ENCODE data around the gene SPHK2. TPM values are rescaled to one million over a fixed set of nuclear protein-coding genes. Genes with fewer than 3 reads are reported as not detected.

The SPHK2 gene
- total RNA-seq, 1 donor from 2014 or later: 137 TPM

DNA sequence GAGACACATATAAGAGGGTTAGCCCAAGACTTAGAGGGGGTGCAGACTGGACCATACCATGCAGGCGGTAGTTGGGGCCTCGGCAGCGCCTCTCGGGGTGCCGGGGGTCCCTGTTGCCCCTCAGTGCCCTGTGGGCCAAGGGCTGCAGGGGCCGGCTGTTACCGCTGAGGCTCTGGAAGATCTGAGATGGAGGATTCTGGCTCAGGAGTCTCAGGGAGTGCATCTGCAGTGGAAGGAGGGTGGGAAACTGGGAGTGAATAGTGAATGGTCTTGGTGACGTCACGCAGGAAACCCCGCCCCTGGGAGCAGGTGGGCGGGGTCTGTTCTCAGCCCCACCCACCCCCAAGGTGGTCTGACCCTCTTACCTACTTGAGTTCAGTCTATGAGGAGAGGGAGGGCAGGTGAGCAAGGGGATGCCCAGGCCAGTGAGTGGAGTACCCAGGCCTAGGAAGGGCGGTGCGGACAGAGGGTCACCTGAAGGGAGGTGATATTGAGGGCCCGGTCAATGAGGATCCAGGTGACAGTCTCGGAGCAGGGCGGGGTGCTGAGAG is 19.6 kb downstream of the SPHK2 start:
- H3K27ac Mint-ChIP-seq: peak overlapping the region; percentile 33
- TF ChIP-seq CTCF (IDR thresholded peaks at IDR 0.05; ENCODE audit: unreplicated experiment): no peak
- H3K27me3 Mint-ChIP-seq: peaks cover 16% of the 10 kb centered on the region

DNA sequence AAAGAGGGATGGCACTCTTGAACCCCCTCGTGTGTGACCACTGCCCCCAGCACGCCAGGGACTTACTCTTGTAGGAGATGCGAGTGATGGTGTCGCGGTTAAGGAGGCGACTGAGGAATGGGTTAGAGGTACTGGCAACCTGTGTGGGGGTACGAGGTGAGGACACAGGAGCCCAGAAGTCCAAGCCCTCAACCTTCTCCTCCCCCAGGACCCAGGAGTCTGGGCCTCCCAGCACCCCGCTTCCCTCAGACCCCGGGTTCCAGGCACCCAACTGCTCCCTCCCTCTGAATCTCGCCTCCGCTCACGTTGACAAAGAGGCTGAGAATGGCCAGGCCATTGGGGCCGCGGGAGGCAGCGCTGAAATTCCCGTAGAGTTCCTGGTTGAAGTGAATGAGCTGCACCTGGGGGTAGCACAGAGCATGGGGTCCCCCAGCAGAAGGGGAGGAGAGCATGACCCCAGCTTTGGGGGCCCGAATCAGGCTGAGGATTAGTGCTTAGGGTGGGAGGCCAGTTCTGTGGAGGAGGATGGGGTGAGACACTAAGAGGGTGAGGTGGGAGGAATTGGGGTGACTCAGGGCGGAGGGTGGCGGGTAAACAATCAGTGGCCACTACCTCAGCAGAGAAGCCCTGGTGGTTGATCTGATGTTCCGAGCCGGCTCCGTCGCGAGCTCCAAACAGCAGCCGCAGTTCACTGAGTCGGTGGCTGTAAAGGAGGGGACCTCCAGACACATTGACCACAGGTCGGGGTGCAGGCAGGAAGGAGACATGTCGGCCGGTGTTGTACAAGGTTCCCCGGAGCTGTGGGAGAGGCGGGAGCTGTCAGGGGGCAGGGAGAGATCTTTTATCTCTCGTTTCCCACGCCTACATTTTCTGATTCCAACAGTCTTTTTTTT is 20.4 kb downstream of the SPHK2 start:
- Mint-ChIP-seq H3K36me3 (ENCODE audit: insufficient read depth) (no peaks in the 10 kb centered on the region), H3K27ac (peak overlapping the region; percentile 91), H3K4me3 (ENCODE audit: low read depth) (no peak overlapping the region), H3K9me3 (ENCODE audit: low read depth) (no peaks in the 10 kb centered on the region), H3K4me1 (ENCODE audit: low read depth) (peaks cover 9% of the 10 kb centered on the region), H3K27me3 (peaks cover 16% of the 10 kb centered on the region)
- no peak for DNase-seq (ENCODE audit: low spot score, unreplicated experiment)
- no peak for TF ChIP-seq CTCF (IDR thresholded peaks at IDR 0.05; ENCODE audit: unreplicated experiment)

More for the DNA sequence above, 19.6 kb downstream of the SPHK2 start:
- H3K9me3 Mint-ChIP-seq (ENCODE audit: low read depth): no peaks in the 10 kb centered on the region
- peaks cover 13% of the 10 kb centered on the region for H3K4me1 Mint-ChIP-seq (ENCODE audit: low read depth)
- H3K36me3 Mint-ChIP-seq (ENCODE audit: insufficient read depth): no peaks in the 10 kb centered on the region
- DNase-seq (ENCODE audit: low spot score, unreplicated experiment): no peak
- no peak overlapping the region for H3K4me3 Mint-ChIP-seq (ENCODE audit: low read depth)

- Mint-ChIP-seq H3K27ac (no peak overlapping the region), H3K36me3 (ENCODE audit: insufficient read depth) (no peaks in the 10 kb centered on the region)
Measured at GRCh38 chr19:48641850-48642249, 22.5 kb downstream of the SPHK2 start.

GRCh38 chr19:48642862-48643261 is 23.6 kb downstream of the SPHK2 start:
- H3K27ac Mint-ChIP-seq: no peak overlapping the region

More at GRCh38 chr19:48641850-48642249, 22.5 kb downstream of the SPHK2 start:
- DNase-seq (ENCODE audit: low spot score, unreplicated experiment): no peak
- peaks cover 12% of the 10 kb centered on the region for H3K4me1 Mint-ChIP-seq (ENCODE audit: low read depth)
- no peaks in the 10 kb centered on the region for H3K9me3 Mint-ChIP-seq (ENCODE audit: low read depth)
- H3K27me3 Mint-ChIP-seq: peaks cover 18% of the 10 kb centered on the region
- no peak for TF ChIP-seq CTCF (IDR thresholded peaks at IDR 0.05; ENCODE audit: unreplicated experiment)
- H3K4me3 Mint-ChIP-seq (ENCODE audit: low read depth): no peak overlapping the region

More at GRCh38 chr19:48642862-48643261, 23.6 kb downstream of the SPHK2 start:
- H3K36me3 Mint-ChIP-seq (ENCODE audit: insufficient read depth): no peaks in the 10 kb centered on the region
- no peaks in the 10 kb centered on the region for H3K9me3 Mint-ChIP-seq (ENCODE audit: low read depth)
- no peak for TF ChIP-seq CTCF (IDR thresholded peaks at IDR 0.05; ENCODE audit: unreplicated experiment)
- DNase-seq (ENCODE audit: low spot score, unreplicated experiment): no peak
- H3K4me3 Mint-ChIP-seq (ENCODE audit: low read depth): no peak overlapping the region
- H3K4me1 Mint-ChIP-seq (ENCODE audit: low read depth): peaks cover 11% of the 10 kb centered on the region
- H3K27me3 Mint-ChIP-seq: peaks cover 18% of the 10 kb centered on the region
